Neural cell (in vitro differentiated cells): Measurements from ENCODE around the gene ARGFX.
"Not testable (repeated sequence)": the region's sequence is repeated elsewhere in the genome, so short reads cannot be mapped to it uniquely, and the experiment has no call there.

Experiments used
- CTCF ChIP-seq: fragments of 450-650 bp; IDR thresholded peaks from 2 replicates; pipeline ENCODE4 v1.5.1; 2014; ENCODE audit warnings: antibody characterized with exemption, mild to moderate bottlenecking, moderate library complexity; ENCODE audit not compliant: poor library complexity, severe bottlenecking
- EZH2 ChIP-seq: fragments of 200-600, 300-800 bp; shearing (Covaris generic), sonication (generic); IDR thresholded peaks from 2 replicates; pipeline ENCODE4 v1.6.1; 2014; ENCODE audit warnings: antibody characterized with exemption, low read length, borderline replicate concordance, mild to moderate bottlenecking; ENCODE audit not compliant: insufficient read depth, poor library complexity, severe bottlenecking
- MXI1 ChIP-seq: fragments of 450-650 bp; conservative IDR thresholded peaks from 2 replicates; pipeline ENCODE4 v1.6.1; 2014; ENCODE audit warnings: antibody characterized with exemption, mild to moderate bottlenecking; ENCODE audit not compliant: poor library complexity, severe bottlenecking
- POLR2AphosphoS5 ChIP-seq: IDR thresholded peaks from 2 replicates; pipeline ENCODE4 v1.6.1; 2012
- REST ChIP-seq: IDR thresholded peaks from 2 replicates; pipeline ENCODE4 v1.6.1; 2012; ENCODE audit warnings: borderline replicate concordance
- TAF1 ChIP-seq: IDR thresholded peaks from 2 replicates; pipeline ENCODE4 v1.6.1; 2012; ENCODE audit warnings: low read depth

- TF ChIP-seq POLR2AphosphoS5, CTCF, TAF1, EZH2, MXI1, REST: not testable (repeated sequence)
Observed at GRCh38 chr3:121593806-121594205, 26.1 kb downstream of the ARGFX start.
